HG03565 (cell line): ENCODE measurements around the gene ALK.
A peak's percentile ranks its signal among the peaks of the same experiment; 100 is the strongest.
"Not testable (repeated sequence)": the region's sequence is repeated elsewhere in the genome, so short reads cannot be mapped to it uniquely, and the experiment has no call there.

Experiments
- ATAC-seq: cut with Tn5 transposase; IDR thresholded peaks from one replicate; pipeline ENCODE4 v1.9.1; 2021; ENCODE audit warnings: mild to moderate bottlenecking, moderate library complexity; ENCODE audit not compliant: unreplicated experiment

ALK gene

DNA sequence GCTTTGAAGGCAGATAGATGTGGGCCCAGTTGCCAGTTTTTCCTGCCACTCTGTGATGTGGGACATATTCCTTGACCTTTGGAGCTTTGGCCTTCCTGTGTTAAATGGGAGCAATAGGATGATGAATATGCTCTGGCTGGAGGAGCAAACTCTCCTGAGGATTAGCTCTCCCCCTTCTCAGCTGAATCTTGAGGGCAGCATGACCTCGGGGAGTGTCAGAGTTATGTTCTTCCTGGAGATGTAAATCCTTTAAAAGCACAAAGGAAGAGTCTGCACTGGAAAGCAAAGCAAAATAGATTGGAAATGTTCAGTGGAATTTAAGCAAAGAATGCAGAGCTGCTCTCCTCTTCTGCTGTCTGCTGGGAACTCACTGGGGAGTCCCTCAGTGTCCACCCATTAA lies 160.1 kb downstream of the ALK start:
- no peak for ATAC-seq

DNA sequence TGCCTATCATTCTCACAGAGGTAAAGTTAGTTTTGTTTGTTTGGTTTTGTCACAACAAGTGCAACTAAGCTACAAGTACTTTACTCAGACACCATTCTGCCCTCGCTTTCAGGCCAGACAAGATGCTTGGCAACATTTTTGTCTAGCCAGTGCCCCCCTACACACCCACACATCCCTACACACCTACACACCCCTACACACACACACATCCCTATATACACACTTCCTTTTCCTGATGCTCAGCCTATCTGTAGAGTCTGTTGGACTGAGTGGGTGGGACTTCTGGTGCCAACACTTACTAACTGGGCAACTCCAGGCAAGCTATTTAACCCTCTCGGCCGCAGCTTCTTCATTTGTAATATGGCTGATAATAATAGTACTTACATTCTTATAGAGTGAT lies 161.4 kb downstream of the ALK start:
- ATAC-seq, result no peak

DNA sequence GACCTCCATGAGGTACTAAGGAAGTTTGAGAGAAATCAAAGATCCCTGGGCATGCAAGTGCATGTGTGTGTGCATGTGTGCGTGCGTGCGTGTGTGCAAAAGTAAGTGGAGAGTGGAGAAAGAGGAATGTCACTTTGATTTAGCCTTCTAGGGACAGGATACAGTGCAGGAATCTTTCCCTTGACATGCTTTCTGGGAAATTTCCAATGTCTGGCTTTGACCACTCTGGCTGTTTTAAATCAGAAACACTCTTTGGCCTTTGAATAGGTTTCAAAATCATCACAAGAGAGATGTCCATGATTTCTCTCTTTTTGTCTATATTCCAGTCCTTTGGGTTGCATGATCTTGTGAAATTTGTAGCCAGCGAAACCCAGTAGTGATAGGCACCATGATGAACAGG lies 162.0 kb downstream of the ALK start:
- no peak for ATAC-seq

DNA sequence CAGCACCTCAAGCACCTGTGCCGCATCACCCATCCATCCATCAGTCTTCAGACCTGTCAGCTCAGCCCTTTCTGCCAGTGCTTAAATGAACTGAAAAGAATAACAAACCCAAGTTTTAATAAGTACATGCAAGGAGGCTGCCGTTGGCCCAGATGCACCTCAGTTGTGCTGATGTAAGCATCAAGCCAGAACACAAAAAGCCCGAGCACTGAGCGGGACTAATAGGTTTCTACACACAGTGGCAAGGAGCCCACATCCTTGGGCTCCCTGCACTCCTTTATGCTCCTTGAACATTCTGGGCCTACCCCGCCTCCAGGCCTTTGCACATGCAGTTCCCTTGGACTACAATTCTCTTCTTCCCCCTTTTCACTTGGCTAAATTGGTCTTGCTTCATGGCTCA lies 165.6 kb downstream of the ALK start:
- no peak for ATAC-seq

DNA sequence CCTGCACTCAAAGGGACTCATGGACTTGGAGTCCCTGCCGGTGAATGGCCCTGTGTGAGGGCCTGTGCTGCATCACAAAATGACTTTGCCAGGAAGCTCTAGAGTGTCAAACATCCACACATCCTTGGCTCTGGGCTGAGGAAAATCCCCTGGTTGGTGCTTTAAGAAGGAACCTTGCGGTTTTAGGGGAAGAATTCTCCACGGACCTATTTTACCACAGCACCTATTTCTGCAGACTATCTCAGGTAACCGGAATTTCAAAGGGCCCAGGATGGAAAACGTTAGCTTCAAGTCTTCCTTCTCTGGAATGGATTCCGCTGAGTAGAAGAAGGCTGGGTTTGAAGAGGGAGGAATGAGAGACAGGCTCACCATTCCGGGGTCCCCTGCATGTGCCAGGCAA lies 166.2 kb downstream of the ALK start:
- ATAC-seq, result no peak

DNA sequence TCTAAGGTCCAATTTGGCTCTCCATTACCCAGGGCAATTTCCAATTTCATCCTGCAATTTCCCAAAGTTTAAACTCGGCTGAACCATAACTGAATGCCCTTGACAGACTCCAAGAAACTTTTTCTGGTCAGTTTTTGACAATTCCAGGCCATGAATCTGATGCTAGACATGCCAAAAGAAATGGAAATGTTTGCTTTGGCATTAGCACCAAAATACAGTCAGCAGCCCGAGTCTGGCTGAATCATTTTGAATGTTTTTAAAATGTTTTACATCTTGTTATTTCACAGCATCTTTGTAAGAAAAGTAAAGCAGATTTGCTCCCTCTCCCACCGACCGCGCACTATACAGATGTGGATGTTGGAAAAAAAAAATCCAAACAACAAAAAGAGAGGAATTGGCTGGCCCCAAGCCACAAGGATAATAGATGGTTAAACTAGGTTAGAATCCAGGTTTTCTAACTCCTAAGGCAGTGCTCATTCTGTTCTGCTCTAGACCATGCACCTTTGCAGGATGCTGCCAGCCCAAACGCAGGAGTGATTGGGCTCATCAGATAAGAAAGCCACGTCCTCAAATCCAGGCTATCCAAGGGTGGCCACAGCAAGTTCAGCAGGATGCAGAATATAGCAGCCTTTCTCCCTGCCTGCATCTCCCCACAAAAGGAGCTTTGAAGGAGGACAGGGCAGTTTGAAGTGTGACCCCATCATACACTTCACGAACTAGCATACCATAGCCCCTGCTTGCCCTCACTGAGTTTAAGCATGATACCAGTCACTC lies 167.5 kb downstream of the ALK start:
- ATAC-seq, result no peak

DNA sequence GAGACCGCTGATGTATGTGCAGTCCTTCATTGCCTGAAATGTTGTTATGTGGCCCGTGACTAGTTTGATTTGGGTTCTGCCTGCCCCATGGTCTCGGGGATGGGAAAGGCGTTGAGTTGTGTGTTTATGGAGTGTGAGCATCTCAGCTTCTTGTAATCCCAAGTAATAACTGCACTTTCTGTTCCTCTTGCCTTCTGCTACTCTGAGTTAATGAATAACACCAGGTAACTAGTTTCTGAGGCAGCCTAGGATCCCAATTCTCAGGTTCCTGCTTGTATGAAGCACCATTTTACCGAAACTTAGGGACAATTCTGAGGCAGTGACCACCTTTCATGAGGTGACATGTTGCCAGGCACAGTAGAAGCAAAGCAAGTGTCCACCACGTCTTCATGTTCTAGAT lies 170.0 kb downstream of the ALK start:
- ATAC-seq, result no peak

DNA sequence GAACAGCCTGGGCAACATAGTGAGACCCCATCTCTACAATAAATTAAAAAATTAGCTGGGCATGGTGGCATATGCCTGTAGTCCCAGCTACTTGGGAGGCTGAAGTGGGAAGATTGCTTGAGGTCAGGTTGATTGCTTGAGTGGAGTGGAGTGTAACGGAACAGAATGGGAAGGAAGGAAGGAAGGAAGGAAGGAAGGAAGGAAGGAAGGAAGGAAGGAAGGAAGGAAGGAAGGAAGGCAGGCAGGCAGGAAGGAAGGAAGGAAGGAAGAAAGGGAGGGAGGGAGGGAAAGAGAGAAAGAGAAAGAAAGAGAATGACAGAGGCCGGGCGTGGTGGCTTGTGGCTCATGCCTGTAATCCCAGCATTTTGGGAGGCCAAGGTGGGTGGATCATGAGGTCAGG lies 170.9 kb downstream of the ALK start:
- ATAC-seq, result not testable (repeated sequence)

DNA sequence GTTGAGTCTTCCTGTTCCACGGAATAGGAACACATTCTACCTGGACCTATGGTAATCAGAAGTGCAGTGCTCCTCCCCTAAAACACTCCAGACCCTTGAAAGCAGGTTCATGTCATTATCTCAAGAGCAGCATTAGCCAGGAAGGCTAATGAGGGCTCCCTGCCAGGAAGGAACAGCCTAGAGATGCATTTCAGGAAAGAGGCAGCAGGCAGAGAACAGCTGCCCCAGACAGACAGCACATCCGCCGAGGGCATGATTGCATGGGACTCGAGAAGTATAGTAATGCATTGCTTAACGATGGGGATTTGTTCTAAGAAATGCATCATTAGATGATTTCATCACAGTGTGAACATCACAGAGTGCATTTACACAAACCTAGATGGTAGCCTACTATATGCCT lies 171.5 kb downstream of the ALK start:
- no peak for ATAC-seq

DNA sequence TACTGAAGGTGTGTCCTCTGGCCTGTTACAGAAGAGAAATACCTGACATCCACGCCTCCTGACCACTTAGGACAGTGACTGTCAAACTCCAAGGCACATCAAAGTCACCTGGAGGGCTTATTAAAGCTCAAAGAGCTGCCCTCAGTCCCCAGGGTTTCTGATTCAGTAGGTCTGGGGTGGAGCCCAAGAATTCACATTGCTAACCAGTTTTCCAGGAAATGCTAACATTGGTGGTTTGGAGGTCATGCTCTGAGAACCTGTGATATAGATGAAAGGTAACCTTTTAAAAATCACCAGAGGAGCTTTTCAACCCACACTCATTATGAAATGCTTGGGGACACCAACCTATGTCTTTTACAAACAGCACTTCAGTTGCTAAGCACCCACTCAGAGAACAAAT lies 172.3 kb downstream of the ALK start:
- no peak for ATAC-seq

DNA sequence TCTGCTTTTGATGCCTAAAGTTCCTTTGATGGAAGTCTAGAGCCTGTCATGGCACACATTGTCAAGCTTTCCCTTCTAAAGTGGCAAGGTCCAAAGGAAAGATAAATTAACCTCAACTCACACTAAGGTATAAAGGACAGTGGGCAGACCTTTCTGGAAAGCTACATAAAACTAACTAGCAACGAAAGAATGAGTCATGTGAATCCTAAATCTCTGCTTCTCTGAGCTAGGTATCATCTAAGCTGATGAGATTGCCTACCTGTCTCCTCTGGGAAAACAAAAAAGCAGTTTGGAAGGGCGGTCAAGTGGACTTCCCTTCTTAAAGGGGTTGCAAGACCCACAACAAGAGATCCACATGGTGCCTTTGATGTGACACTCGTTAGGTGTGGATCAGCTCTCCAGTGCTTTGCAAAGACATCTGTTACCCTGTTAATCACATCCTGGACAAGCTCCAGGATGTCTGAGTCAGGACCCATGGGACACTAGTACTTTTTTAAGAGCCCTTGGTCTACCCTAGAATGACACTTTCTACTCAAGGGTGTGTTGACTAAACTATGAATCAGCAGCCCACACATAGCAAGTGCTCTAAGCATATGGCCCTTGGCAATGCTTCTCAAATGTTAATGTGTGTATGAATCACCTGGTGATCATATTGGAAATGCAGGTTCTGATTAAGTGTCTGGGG lies 173.5 kb downstream of the ALK start:
- no peak for ATAC-seq

DNA sequence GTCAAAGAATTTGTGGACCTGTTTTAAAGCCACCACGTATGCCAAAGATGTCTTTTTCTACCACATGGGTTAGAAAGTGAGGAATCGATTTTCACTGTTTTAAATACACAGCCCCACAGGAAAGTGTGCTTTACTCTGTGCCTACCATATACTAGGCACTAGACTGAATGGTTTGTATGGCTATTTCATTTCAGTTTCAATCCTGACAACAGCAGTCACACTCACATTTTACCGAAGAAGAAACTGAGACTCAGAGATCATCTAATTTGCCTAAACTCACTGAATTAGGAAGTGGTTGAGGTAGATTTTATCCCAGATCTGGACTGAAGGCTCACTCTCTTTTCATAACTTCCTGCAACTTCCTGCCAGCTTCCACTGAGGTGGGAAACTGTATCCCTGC lies 176.4 kb downstream of the ALK start:
- ATAC-seq, result peak; percentile 51

DNA sequence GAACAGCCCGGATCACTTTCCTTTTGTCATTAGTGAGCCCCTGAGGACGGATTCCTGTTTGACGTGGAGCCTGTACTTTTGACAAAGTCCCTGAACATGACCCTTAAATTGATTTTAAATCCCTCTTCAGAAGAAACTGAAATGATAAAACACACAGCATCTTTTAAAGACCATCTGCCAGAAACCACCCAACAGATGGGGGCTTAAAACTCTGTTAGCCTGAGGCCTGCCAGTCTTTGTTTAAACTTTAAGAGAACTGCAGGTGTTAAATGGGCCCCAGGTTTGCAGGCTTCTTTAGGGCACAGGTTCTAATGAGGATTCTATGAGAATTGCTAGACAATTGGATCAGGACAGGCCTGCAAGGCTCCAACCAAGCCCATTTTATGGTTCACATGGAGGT lies 177.9 kb downstream of the ALK start:
- ATAC-seq, result no peak

DNA sequence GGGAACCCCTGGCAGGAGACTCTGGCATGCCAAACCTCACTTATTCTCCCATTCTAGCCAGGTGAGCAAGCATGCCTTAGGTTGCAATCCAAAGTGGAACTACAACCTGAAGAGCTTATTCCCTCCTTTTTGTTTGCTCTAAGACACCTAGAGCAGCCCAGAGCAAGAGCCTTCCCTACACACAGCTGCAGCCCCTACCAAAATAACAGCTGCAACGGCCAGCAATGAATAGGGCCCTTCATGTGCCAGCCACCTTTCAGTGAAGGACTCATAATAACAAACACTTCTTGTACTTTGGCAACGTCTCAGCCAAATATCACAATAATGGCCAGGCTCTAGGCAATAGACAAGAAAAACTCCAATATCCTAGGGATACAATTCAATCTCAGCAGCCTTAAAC lies 178.7 kb downstream of the ALK start:
- ATAC-seq, result no peak

DNA sequence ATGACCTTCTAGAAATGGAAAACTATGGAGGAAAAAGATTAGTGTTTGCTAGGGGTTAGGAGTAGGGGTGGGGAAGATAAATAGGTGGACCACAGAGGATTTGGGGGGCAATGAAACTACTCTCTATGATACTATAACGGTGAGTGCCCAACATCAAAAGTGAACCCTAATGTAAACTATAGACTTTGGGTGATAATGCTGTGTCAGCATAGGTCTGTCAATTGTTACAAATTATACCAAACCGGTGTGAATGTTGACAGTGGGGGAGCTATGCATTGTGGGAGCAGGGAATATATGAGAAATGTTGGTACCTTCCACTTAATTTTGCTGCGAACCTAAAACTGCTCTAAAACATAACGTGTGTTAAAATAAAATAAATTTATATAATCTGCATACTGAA lies 180.3 kb downstream of the ALK start:
- no peak for ATAC-seq

DNA sequence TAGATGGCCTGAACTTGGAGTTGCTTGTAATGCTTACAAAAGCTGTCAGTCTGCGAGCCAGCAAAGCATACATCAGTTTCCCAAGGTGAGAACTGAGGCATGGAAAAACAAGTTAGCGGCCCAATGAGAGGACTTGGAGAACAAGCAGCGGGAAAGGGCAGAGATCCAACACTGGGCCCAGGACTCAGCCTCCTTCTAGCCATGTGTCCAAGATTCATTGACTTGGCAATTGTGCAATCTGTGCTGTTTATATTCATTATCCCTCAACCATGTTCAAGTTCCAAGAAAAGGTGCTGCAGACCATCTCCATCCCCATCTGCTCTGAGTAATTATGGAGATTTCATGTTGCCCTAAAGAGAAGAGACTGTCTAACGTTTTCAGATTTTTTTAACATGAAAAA lies 187.4 kb downstream of the ALK start:
- ATAC-seq, result no peak

DNA sequence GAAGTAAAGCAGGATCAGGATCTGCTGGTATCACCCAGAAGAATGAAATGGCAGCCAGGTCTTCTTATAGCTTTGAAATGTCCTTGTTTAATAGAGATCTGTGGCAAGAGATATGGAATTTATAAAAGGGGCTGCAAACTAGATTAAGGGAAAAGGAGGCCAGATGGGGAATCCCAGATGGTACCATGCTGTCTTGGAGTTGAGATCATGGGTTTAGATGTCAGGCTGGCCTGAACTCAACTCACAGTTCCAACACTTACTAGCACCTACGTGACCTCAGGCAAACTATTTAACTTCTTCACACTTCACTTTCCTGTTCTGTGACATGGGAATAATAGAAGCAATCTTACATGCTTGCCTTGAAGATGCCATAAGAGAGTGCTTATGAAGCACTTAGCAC lies 188.2 kb downstream of the ALK start:
- no peak for ATAC-seq

DNA sequence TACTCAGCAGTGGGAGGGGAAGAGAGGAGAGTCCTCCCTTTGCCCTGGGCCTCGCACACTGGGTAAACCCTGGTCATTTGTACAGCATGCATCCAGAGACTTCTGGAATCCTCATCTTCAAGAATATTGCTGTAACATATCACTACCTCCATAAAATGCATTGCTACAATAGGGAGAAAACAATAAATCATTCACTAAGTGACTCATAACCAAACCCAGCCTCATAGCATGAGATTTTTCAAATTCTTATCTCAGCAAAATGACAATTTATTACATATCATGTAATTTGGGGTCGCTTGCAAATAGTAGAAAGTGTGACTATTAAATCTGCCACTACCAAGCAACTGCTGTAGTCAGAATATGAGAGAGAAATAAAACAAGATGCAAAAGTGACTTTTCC lies 189.4 kb downstream of the ALK start:
- ATAC-seq, result no peak

DNA sequence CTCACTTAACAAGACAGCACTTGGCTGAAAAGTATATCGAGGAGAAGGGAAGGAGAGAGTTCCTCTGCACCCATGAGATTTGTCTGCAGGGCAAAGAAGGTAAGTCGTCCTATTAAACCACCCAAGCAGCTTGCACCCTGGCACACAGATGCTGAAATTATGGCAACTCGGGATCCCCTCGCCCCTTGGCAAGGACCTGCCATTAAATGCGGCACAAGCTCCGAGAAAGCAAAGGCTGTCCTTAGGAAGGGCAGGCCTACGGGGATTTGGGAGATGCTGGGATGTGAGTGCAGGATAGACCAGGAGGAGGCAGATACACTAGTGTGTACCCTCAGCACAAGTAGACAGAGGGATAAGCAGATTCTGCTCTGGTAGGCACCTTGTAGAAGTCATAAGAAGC lies 191.5 kb downstream of the ALK start:
- no peak for ATAC-seq

DNA sequence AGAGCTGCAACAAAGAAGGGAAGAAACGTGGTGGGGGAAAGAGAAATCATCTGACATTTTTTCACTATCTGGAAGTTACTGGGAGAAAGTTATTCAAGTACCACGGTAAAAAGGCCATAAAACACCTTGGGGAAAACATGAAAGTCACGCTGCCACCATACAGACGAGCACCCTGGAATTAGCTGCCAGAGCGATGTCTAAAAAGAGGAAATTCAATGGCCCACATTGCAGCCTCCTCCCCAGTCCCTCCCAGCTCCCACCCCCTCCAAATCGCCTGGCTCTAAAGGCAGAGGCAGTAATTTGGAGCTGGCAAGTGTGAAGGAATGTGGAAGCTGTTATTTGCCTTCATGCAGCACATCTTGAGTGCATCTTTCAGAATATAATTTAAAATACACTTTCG lies 192.0 kb downstream of the ALK start:
- no peak for ATAC-seq

DNA sequence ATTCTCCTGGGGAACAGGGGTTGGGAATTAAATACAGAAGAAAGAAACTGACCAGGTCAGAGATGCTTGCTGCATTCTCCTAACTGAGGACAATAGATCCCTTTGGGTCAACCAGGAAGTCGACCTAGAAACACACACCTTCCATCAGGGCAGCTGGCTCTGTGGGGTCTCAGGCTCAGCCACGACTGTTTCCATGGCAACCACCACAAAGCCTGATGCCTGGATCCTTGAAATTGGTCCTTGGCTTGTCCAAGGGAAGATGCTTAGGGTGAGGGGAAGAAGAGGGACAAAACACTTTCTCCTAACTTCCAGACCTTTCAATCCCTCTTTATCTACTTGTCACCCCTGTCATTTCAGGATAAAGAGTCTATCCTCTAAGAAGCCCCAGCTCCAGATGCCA lies 194.4 kb downstream of the ALK start:
- ATAC-seq, result no peak

DNA sequence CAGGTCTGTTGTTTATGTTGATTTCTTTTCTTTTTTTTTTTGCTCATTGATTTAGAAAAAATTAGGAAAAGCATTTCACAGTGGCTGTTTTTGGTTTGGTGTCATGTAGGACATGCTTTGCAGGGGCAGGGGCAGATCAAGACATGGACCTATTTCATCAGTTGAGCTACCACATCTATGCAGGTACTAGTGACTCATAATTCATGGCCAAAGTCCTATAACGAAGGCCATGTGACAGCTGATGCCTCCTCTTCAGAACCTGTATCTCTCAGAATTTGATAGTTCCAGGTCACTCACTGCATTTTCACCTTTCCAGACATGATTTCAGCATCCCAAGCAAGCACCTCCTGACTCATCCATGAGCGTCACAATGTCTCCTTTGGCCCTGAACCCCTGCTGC lies 195.8 kb downstream of the ALK start:
- ATAC-seq, result no peak

DNA sequence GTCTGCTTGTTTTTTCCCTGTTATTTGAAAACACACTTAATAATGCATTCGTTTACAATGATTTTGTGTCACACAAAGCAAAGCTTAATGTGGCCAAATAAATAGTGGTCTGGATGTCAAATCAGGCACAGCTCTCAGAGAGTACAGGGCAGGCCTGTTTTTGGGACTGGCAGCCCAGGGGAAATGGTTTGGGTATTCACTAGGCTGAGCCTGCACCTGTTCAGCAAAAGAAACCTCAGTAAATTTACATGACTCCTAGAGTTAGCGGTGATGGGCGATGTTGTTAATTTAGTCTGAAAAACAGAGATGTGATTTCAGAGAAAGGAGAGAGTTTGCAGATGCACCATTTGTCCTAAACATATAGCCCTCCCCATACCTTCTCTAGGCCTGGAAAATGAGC lies 197.1 kb downstream of the ALK start:
- ATAC-seq, result no peak
